HG03558 (cell line): ENCODE measurements around the gene RBBP8NL.

Source experiments
- ATAC-seq: cut with Tn5 transposase; IDR thresholded peaks from one replicate; pipeline ENCODE4 v1.9.1; 2021; ENCODE audit warnings: moderate number of reproducible peaks; ENCODE audit not compliant: unreplicated experiment; ENCODE audit errors: extremely low read depth

Gene RBBP8NL

GRCh38 chr20:62427172-62428001, at the start of gene RBBP8NL:
Gene RBBP8NL, minus strand, starts transcription at chr20:62427539. Its CDS starts 7,892 bp downstream, at chr20:62419647.
- no peak for ATAC-seq

- no peak for ATAC-seq
Measured at GRCh38 chr20:62476056-62476838, 48.9 kb upstream of the RBBP8NL start.

- no peak for ATAC-seq
Measured at GRCh38 chr20:62475772-62476055, 48.4 kb upstream of the RBBP8NL start, which contains the start of gene GATA5. Gene GATA5, minus strand, starts transcription at chr20:62475995. Its CDS starts 474 bp downstream, at chr20:62475521.

GRCh38 chr20:62475027-62475771, 47.9 kb upstream of the RBBP8NL start:
- no peak for ATAC-seq

- no peak for ATAC-seq
Measured at GRCh38 chr20:62474604-62475026, 47.3 kb upstream of the RBBP8NL start.

- ATAC-seq, result no peak
Measured at GRCh38 chr20:62473717-62474603, 46.6 kb upstream of the RBBP8NL start.

- ATAC-seq, result no peak
Measured at GRCh38 chr20:62472941-62473585, 45.7 kb upstream of the RBBP8NL start.

- no peak for ATAC-seq
Measured at GRCh38 chr20:62472138-62472940, 45.0 kb upstream of the RBBP8NL start.

- no peak for ATAC-seq
Measured at GRCh38 chr20:62470459-62470858, 43.1 kb upstream of the RBBP8NL start.

- no peak for ATAC-seq
Measured at GRCh38 chr20:62470001-62470400, 42.7 kb upstream of the RBBP8NL start.

GRCh38 chr20:62469352-62469751, 42.0 kb upstream of the RBBP8NL start:
- ATAC-seq, result no peak

GRCh38 chr20:62466806-62467537, 39.6 kb upstream of the RBBP8NL start:
- no peak for ATAC-seq

- ATAC-seq, result no peak
Measured at GRCh38 chr20:62466072-62466760, 38.9 kb upstream of the RBBP8NL start.

GRCh38 chr20:62464990-62465389, 37.7 kb upstream of the RBBP8NL start:
- ATAC-seq, result no peak

- ATAC-seq, result no peak
Measured at GRCh38 chr20:62464425-62464770, 37.1 kb upstream of the RBBP8NL start.

- no peak for ATAC-seq
Measured at GRCh38 chr20:62463651-62464424, 36.5 kb upstream of the RBBP8NL start.
